ENCODE measurements around the gene ARL15. TPM values are rescaled to one million over a fixed set of nuclear protein-coding genes. Genes with fewer than 3 reads are reported as not detected.

The ARL15 gene
- total and polyA plus RNA-seq, 2 of the 4 experiments (the other 2 are of a cell fraction), result 7.3 to 19.2 TPM

GRCh38 chr5:54254482-54255198, 55.7 kb downstream of the ARL15 start:
- Histone ChIP-seq H3K27ac (ENCODE audit: insufficient read depth, low read length) (no peak overlapping the region), H2BK120ac (ENCODE audit: low read depth, low read length) (no peak overlapping the region), H3K79me1 (ENCODE audit: low read depth in 1 of 2, low read length in 2 of 2) (peaks cover 6 to 11% of the 10 kb centered on the region in 2 experiments; a peak in 3 of 4 replicates), H4K20me1 (ENCODE audit: insufficient read depth, low read length) (peaks cover 2% of the 10 kb centered on the region; the same call in 1 of the 2 replicates), H2BK5ac (ENCODE audit: low read depth, low read length, poor library complexity, severe bottlenecking) (no peak overlapping the region), H4K91ac (ENCODE audit: insufficient read depth, low read depth, low read length) (no peak overlapping the region), H2BK20ac (ENCODE audit: low read depth, low read length) (no peak overlapping the region), H3K4me2 (ENCODE audit: low read depth, low read length) (no peak overlapping the region), H3K27me3 (ENCODE audit: control insufficient read depth, insufficient read depth, low read length) (no peaks in the 10 kb centered on the region), H3K9ac (ENCODE audit: low read depth, low read length) (no peak overlapping the region), H3K18ac (ENCODE audit: low read depth, low read length) (no peak overlapping the region), H3K56ac (ENCODE audit: extremely low read depth, insufficient read depth, low read length) (no peak overlapping the region), H2AK5ac (ENCODE audit: low read depth, low read length) (no peak overlapping the region), H2BK15ac (ENCODE audit: low read depth, low read length) (no peak overlapping the region), H2AK9ac (replicated peaks; ENCODE audit: low read depth, low read length, poor library complexity) (no peak overlapping the region), H3K36me3 (ENCODE audit: control insufficient read depth, insufficient read depth, low read length) (no peaks in the 10 kb centered on the region), H3K4ac (ENCODE audit: low read depth, low read length) (no peak overlapping the region), H3K23ac (ENCODE audit: low read depth, low read length) (no peak overlapping the region), H3K4me3 (ENCODE audit: insufficient read depth, low read depth, low read length) (no peak overlapping the region), H3K9me1 (ENCODE audit: insufficient read depth, low read length) (no peaks in the 10 kb centered on the region), H3K4me1 (ENCODE audit: control insufficient read depth, insufficient read depth, low read length) (no peaks in the 10 kb centered on the region), H4K8ac (ENCODE audit: low read depth in 2 of 2, low read length in 2 of 2) (no peak overlapping the region), H2AFZ (replicated peaks; ENCODE audit: low read length, poor library complexity) (no peak overlapping the region), H3K9me3 (ENCODE audit: control insufficient read depth, insufficient read depth, low read length) (no peaks in the 10 kb centered on the region), H4K5ac (ENCODE audit: low read depth, low read length) (no peak overlapping the region), H3K14ac (replicated peaks; ENCODE audit: low read depth, low read length) (no peak overlapping the region)
- no TSS peak for BruUV-seq (replicated peaks)
- ATAC-seq (ENCODE audit: low read depth), result no peak
- DNase-seq, result no peak
- dilution Hi-C loops (cut with HindIII; ENCODE audit: low sequenced_read_pairs, unreplicated experiment) (no loop called here), in situ Hi-C loops (cut with MboI; ENCODE audit: low sequenced_read_pairs) (loop anchor here (5.0 to 10.0 kb wide), 3 partner anchors 158 to 640 kb away; no protein-coding TSS in a partner anchor), intact Hi-C loops (cut with micrococcal nuclease) (loop anchor here (5.0 kb wide), 1 partner anchor 53 kb away; no protein-coding TSS in a partner anchor)
- ChIA-PET POLR2A (ENCODE audit: unreplicated experiment) (no interaction called here), CTCF (interaction anchor here (0.6 to 1.3 kb wide), 3 partner anchors 11 to 129 kb away, joined by 3 to 5 read pairs (median 3); no protein-coding TSS in a partner anchor)
- TF ChIP-seq CHD1 (IDR thresholded peaks at IDR 0.05; ENCODE audit: low read depth, low read length) (no peak), RCOR1 (IDR thresholded peaks at IDR 0.05; ENCODE audit: insufficient replicate concordance, low read length) (no peak), FOS (IDR thresholded peaks at IDR 0.05; ENCODE audit: low read depth, low read length) (no peak), CEBPB (IDR thresholded peaks at IDR 0.05; ENCODE audit: low read depth, low read length) (no peak), RAD21 (IDR thresholded peaks at IDR 0.05; ENCODE audit: low read length) (0 out of 2 replicates have a peak, but pooled peaks have one; percentile 7)
- WGBS, 2 experiments (ENCODE audit: extremely low coverage in 2 of 2, insufficient read length in 1 of 2), result 50% methylated on average over 2 of the region's 6 CpGs; no CpG with 5 or more reads in 1 of the 2 experiments
